Keratinocyte (primary cell): Measurements from ENCODE around the gene MYO1G.

Source experiments
- CTCF ChIP-seq, 3 experiments: IDR thresholded peaks in 1 of 3; conservative IDR thresholded peaks in 1 of 3; optimal IDR thresholded peaks in 1 of 3; 2 replicates in 2 of 3; 3 replicates in 1 of 3; pipeline versions ENCODE3 to v1.5.1; 2011; ENCODE audit warnings: low read length in 3 of 3, mild to moderate bottlenecking in 3 of 3, moderate library complexity in 2 of 3, control low read depth in 1 of 3, inconsistent platforms in 1 of 3; ENCODE audit not compliant: insufficient read depth in 2 of 3; ENCODE audit errors: extremely low read depth in 1 of 3
- EZH2 ChIP-seq: IDR thresholded peaks from one replicate; pipeline ENCODE4 v1.6.1; 2012; ENCODE audit warnings: inconsistent platforms, mild to moderate bottlenecking, low read length, moderate library complexity

- peak; percentile 47 to 75 (median 62) for TF ChIP-seq CTCF (optimal IDR thresholded peaks at IDR 0.05 in 1 of 3, IDR thresholded peaks at IDR 0.05 in 1 of 3, conservative IDR thresholded peaks at IDR 0.05 in 1 of 3; ENCODE audit: extremely low read depth in 1 of 3, insufficient read depth in 2 of 3, low read length in 3 of 3)
- no peak for TF ChIP-seq EZH2
Measured at GRCh38 chr7:44973610-44974401, 5.0 kb downstream of the MYO1G start.
